Fibroblast of skin of right quadriceps (primary cell): ENCODE measurements around the gene KERA.
"Not testable (repeated sequence)": the region's sequence is repeated elsewhere in the genome, so short reads cannot be mapped to it uniquely, and the experiment has no call there.

Experiments
- DNase-seq: peaks from one replicate; pipeline ENCODE4 v3.0.0-alpha.2; 2013

Gene KERA

GRCh38 chr12:91057368-91058165 is at the start of gene KERA:
Gene KERA (minus strand): TSS chr12:91058024. CDS start chr12:91056281, 1,743 bp downstream.
- DNase-seq, result no peak

GRCh38 chr12:91106283-91106682 is 48.5 kb upstream of the KERA start:
- DNase-seq, result no peak

GRCh38 chr12:91105807-91106206 is 48.0 kb upstream of the KERA start:
- DNase-seq, result peak; percentile 80

- no peak for DNase-seq
Measured at GRCh38 chr12:91104812-91105466, 47.1 kb upstream of the KERA start.

GRCh38 chr12:91103624-91104023 is 45.8 kb upstream of the KERA start:
- no peak for DNase-seq

GRCh38 chr12:91103101-91103500 is 45.3 kb upstream of the KERA start:
- no peak for DNase-seq

- DNase-seq, result peak; percentile 73
Measured at GRCh38 chr12:91100906-91101305, 43.1 kb upstream of the KERA start.

- no peak for DNase-seq
Measured at GRCh38 chr12:91099836-91100235, 42.0 kb upstream of the KERA start.

GRCh38 chr12:91099341-91099740 is 41.5 kb upstream of the KERA start:
- DNase-seq, result no peak

- peak; percentile 94 for DNase-seq
Measured at GRCh38 chr12:91098941-91099340, 41.1 kb upstream of the KERA start.

GRCh38 chr12:91098461-91098860 is 40.6 kb upstream of the KERA start:
- no peak for DNase-seq

- no peak for DNase-seq
Measured at GRCh38 chr12:91094957-91095356, 37.1 kb upstream of the KERA start.

GRCh38 chr12:91094032-91094662 is 36.3 kb upstream of the KERA start:
- no peak for DNase-seq

- DNase-seq, result no peak
Measured at GRCh38 chr12:91093341-91093740, 35.5 kb upstream of the KERA start.

- DNase-seq, result no peak
Measured at GRCh38 chr12:91091916-91092715, 34.3 kb upstream of the KERA start.

- DNase-seq, result not testable (repeated sequence)
Measured at GRCh38 chr12:91089953-91090352, 32.1 kb upstream of the KERA start.

- DNase-seq, result no peak
Measured at GRCh38 chr12:91080041-91080440, 22.2 kb upstream of the KERA start.

GRCh38 chr12:91078501-91078900 is 20.7 kb upstream of the KERA start:
- DNase-seq, result no peak

- DNase-seq, result no peak
Measured at GRCh38 chr12:91077228-91077954, 19.6 kb upstream of the KERA start.

- DNase-seq, result no peak
Measured at GRCh38 chr12:91074851-91075250, 17.0 kb upstream of the KERA start.

- DNase-seq, result peak; percentile 4
Measured at GRCh38 chr12:91074154-91074709, 16.4 kb upstream of the KERA start.

GRCh38 chr12:91073426-91073825 is 15.6 kb upstream of the KERA start:
- DNase-seq, result no peak
